Stimulated activated CD4-positive, alpha-beta T cell treated with anti-CD3 and anti-CD28 coated beads, Interleukin-15, amount 100 ng/mL, for 1 hour (primary cell): ENCODE results near the gene EPC1.
"Not testable (repeated sequence)": the region's sequence is repeated elsewhere in the genome, so short reads cannot be mapped to it uniquely, and the experiment has no call there.

Experiments
- DNase-seq, 2 donors: peaks; one replicate each; pipeline ENCODE4 v3.0.0-alpha.2; 2020; ENCODE audit warnings: low read depth in 1 of 2, low spot score in 1 of 2

Gene EPC1

DNA sequence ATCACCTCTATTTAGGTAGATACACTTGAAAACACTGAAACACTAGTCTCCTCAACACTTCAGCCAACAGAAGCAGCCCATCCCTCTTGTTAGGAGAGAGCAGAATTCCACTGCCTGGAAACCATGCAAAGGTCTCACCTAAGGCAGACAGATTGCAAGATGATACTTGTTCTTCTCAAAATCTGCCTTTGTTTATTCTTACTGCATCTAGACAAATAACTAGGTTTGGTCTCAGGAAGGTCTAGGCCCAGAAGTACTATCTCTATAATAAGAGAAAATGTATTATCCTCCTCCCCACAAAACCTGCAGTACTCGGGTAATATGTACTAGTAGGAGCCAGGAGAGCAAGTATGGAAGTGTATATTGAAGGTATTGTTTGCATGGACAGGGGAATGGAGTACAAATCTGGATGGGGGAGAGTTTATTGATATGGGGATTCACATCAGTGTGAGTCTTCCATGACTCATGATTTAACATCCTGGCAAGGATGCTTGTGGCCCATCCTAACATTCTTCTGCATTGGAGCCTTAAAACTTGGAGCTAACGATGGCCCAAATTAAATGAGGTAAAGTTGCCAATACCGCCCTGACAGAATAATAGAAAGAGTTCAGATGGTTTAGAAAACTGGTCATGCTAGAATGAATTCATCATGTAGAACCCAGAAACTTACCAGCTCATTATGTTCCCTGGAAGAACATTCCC is 109.2 kb downstream of the EPC1 start:
- DNase-seq: no peak

DNA sequence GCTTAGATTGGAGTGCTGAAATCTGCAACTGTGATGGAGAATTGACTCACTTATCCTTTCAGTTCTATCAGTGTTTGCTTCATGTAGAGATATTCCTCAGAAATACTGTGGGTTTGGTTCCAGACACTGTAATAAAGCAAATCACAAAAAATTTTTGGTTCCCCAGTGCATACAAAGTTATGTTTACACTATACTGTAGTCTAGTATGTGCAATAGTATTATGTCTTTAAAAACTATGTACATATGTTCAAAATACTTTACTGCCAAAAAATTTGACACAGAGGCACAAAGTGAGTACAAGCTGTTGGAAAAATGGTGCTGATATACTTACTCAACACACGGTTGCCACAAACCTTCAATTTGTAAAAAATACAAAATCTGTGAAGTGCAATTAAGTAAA is 112.5 kb downstream of the EPC1 start:
- DNase-seq: no peak

DNA sequence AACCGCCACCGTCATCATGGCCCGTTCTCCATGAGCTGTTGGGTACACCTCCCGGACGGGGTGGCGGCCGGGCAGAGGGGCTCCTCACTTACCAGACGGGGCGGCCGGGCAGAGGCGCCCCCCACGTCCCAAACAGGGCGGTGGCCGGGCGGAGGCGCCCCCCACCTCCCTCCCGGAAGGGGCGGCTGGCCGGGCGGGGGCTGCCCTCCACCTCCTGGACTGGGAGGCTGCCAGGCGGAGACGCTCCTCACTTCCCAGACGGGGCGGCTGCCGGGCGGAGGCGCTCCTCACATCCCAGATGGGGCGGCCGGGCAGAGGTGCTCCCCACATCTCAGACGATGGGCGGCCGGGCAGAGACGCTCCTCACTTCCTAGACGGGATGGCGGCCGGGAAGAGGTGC is 113.6 kb downstream of the EPC1 start:
- DNase-seq: not testable (repeated sequence)

DNA sequence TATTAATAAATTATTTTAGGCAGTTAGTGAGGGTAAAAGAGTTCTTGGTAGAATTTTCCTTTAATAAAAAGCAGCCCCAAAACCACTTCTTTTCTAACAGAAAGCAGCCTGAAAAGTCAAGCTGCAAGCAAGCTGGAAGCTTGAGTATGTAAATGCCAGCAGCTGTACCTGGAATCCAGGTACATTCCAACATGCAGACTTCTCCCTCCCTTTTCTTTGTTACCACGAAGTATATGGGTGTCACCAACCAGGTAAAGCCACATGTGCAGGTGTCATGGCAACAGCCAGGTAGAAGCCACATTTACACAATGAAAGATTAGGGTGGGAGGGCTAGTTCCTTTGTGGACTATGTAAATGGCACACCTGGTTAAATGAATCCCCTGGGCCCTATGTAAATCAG is 114.6 kb downstream of the EPC1 start:
- DNase-seq: no peak

- not testable (repeated sequence) for DNase-seq
These were observed 117.2 kb downstream of the EPC1 start for GRCh38 chr10:32229788-32230187.

- no peak for DNase-seq
These were observed 117.8 kb downstream of the EPC1 start for GRCh38 chr10:32229170-32229569.

GRCh38 chr10:32227802-32228201 is 119.2 kb downstream of the EPC1 start:
- DNase-seq: no peak

- no peak for DNase-seq
These were observed 120.3 kb downstream of the EPC1 start for GRCh38 chr10:32226624-32227023.

- DNase-seq: no peak
These were observed 121.0 kb downstream of the EPC1 start for GRCh38 chr10:32225976-32226375.

DNA sequence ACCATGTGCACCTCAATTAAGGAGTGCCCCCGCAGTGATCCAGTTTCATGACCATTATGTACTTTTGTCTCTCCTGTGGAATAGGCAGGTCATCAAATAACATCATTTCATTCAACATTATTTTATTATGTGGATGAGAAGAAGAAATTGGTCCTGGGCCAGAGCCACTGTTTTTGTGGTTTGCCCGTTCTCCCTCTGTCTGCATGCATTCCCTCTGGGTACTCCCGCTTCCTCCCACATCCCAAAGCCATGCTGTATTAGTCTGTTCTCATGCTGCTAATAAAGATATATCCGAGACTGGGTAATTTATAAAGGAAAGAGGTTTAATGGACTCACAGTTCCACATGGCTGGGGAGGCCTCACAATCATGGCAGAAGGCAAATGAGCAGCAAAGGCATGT is 124.6 kb downstream of the EPC1 start:
- not testable (repeated sequence) for DNase-seq

- not testable (repeated sequence) for DNase-seq
These were observed 127.8 kb downstream of the EPC1 start for GRCh38 chr10:32219156-32219555.

DNA sequence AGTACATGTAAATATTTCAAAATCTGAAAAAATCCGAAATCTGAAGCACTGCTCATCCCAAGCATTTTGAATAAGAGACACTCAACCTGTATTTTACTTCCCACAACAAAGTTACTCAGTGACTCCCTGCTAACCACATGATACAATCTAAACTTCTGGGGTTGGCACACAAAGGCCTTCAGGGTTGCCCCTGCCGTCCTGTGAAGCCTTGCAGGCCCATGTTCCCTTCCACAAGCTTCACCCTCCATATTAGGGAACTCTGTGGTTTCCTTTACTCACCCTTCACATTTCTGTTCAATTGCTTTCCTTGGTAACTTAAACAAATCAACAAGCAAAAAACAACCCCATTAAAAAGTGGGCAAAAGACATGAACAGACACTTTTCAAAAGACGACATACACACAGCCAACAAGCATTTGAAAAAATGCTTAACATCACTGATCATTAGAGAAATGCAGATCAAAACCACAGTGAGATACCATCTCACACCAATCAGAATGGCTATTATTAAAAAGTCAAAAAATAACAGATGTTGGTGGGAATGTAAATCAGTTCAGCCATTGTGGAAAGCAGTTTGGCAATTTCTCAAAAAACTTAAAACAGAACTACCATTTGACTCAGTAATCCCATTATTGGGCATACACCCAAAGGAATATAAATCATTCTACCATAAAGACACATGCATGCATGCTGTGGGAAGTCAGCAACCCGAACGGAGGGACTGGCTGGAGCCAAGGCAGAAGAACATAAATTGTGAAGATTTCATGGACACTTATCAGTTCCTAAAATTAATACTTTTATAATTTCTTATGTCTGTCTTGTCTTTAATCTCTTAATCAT is 128.5 kb downstream of the EPC1 start:
- not testable (repeated sequence) for DNase-seq
